Peyer's patch (tissue), 4 donors: ENCODE data around the gene GTF2F2.

Experiments used
- CTCF ChIP-seq, 6 experiments: fragments of 450-650 bp in 4 of 6; fragments of 200-600 bp in 2 of 6; sonication (generic) in 1 of 6; IDR thresholded peaks; one replicate each; pipeline ENCODE4 v1.5.1; 2017 to 2019; ENCODE audit warnings: antibody characterized with exemption in 6 of 6, mild to moderate bottlenecking in 3 of 6, moderate library complexity in 1 of 6
- POLR2A ChIP-seq, 2 donors: fragments of 450-650 bp; IDR thresholded peaks; one replicate each; pipeline ENCODE4 v1.5.1; 2017; ENCODE audit warnings: antibody characterized with exemption in 2 of 2, mild to moderate bottlenecking in 2 of 2, moderate library complexity in 2 of 2

- TF ChIP-seq CTCF (IDR thresholded peaks at IDR 0.05), result peak in 1 of 6 experiments; percentile 25
- TF ChIP-seq POLR2A (IDR thresholded peaks at IDR 0.05), result no peak
Observed at GRCh38 chr13:45194081-45194939, 74.0 kb downstream of the GTF2F2 start.
